ENCODE data around the gene REXO1. TPM values are rescaled to one million over a fixed set of nuclear protein-coding genes. Genes with fewer than 3 reads are reported as not detected.

The REXO1 gene
- total RNA-seq, 6 donors from 2014 or later = 17.0 to 106 (median 38.8) TPM

- peaks cover 12 to 21% (median 18%) of the 10 kb centered on the region in 4 donors for H3K4me1 ChIP-seq
- peak within 1 kb of the TSS; percentile 66 to 88 (median 76) for H3K27ac ChIP-seq
- H3K4me3 ChIP-seq = peak within 1 kb of the TSS; percentile 34 to 60 (median 54)
- H3K27me3 ChIP-seq = no peaks in the 10 kb centered on the region
- TF ChIP-seq CTCF (IDR thresholded peaks at IDR 0.05) (peak in 2 of 6 experiments; percentile 4 to 31), POLR2A (IDR thresholded peaks at IDR 0.05) (no peak)
- DNase-seq (peak in 1 of 2 donors; percentile 96), ATAC-seq (ENCODE audit: low FRiP score in 2 of 2) (peak; percentile 0 to 94)
- WGBS, 2 donors = 0 to 10% methylated on average over 2 to 5 of the region's 48 CpGs
- no peaks in the 10 kb centered on the region for H3K9me3 ChIP-seq
- peaks cover 11 to 26% (median 21%) of the 10 kb centered on the region in 4 donors for H3K36me3 ChIP-seq
Measured at GRCh38 chr19:1811942-1812425, 36.3 kb downstream of the REXO1 start, which contains the start of gene ATP8B3. TSS of gene ATP8B3 (minus strand) at chr19:1812276. CDS start at chr19:1811736, 540 bp downstream.

- Histone ChIP-seq H3K9me3 (no peaks in the 10 kb centered on the region), H3K4me1 (peaks cover 12 to 21% (median 18%) of the 10 kb centered on the region in 4 donors), H3K27ac (peak overlapping the region; percentile 33 to 88 (median 76)), H3K4me3 (peak overlapping the region in 3 of 4 donors; percentile 51 to 60 (median 56)), H3K27me3 (no peaks in the 10 kb centered on the region), H3K36me3 (peaks cover 8 to 21% (median 16%) of the 10 kb centered on the region in 4 donors)
- DNase-seq (peak; percentile 59 to 75), ATAC-seq (ENCODE audit: low FRiP score in 2 of 2) (peak in 1 of 2 donors; percentile 4)
- TF ChIP-seq EP300 (IDR thresholded peaks at IDR 0.05) (no peak), POLR2A (IDR thresholded peaks at IDR 0.05) (no peak), POLR2AphosphoS5 (IDR thresholded peaks at IDR 0.05) (no peak), CTCF (IDR thresholded peaks at IDR 0.05) (no peak)
- WGBS, 2 donors = 23 to 24% methylated on average over 11 to 13 of the region's 13 CpGs
Measured at GRCh38 chr19:1811472-1811894, 36.8 kb downstream of the REXO1 start.

DNA sequence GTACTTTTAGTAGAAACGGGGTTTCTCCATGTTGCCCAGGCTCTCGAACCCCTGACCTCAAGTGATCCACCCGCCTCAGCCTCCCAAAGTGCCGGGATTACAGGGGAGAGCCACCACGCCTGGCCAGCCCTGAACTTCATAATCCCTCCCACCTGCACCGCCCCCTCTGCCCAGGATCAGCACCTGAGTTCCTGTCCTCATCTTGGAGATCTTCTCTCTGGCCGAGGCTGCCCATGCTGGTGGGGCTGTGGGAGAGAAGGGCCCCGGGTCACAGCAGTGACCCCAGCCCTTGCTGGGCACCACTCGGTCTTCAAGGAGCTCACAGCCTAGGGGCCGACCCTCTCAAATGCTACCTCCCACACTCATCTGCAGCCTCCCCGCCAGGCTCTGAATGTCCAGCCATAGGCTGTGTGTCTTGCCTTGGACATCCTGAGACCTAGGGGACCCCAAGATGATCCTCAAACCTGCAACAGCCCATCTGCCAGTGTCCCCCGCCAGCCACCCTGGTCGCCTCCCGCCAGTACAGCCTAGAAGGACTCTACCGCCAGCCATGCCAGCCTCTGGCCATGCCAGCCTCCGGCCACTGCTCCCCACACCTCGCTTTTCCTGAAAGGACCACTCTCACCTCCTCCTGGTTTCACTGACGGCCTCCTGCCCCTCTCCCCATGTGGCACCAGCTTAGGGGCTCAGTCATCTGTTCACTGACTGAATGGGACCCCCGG, 37.7 kb downstream of the REXO1 start:
- DNase-seq = peak in 1 of 2 donors; percentile 76
- WGBS, 2 donors = 84 to 92% methylated on average over 19 of the region's 19 CpGs
- TF ChIP-seq POLR2A (IDR thresholded peaks at IDR 0.05) = no peak
- TF ChIP-seq POLR2AphosphoS5 (IDR thresholded peaks at IDR 0.05) = no peak
- no peak for TF ChIP-seq CTCF (IDR thresholded peaks at IDR 0.05)
- TF ChIP-seq EP300 (IDR thresholded peaks at IDR 0.05) = no peak
- ATAC-seq (ENCODE audit: low FRiP score in 2 of 2) = no peak
- Histone ChIP-seq H3K4me3 (no peak overlapping the region), H3K36me3 (peaks cover 0 to 12% (median 7%) of the 10 kb centered on the region in 4 donors), H3K27me3 (no peaks in the 10 kb centered on the region), H3K27ac (peak overlapping the region in 2 of 4 donors; percentile 33 to 79), H3K9me3 (no peaks in the 10 kb centered on the region), H3K4me1 (peaks cover 12 to 21% (median 18%) of the 10 kb centered on the region in 4 donors)

GRCh38 chr19:1809678-1810077, 38.6 kb downstream of the REXO1 start:
- peaks cover 0 to 3% (median under 1%) of the 10 kb centered on the region in 4 donors for H3K36me3 ChIP-seq

DNA sequence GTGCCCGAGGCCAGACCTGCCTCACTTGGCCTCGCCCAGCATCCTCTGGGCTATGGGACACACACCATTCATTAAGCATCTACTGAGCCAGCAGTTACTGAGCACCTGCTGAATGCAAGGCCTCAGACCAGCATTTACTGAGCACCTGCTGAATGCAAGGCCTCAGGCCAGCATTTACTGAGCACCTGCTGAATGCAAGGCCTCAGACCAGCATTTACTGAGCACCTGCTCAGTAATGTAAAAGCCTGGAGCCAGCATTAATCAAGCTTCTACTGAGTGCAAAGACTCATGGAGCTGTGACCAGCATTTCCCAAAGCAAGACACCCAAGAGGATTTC, 39.9 kb downstream of the REXO1 start:
- Histone ChIP-seq H3K27ac (no peak overlapping the region), H3K4me1 (peaks cover 11 to 17% (median 17%) of the 10 kb centered on the region in 4 donors), H3K4me3 (no peak overlapping the region), H3K27me3 (no peaks in the 10 kb centered on the region), H3K36me3 (no peaks in the 10 kb centered on the region), H3K9me3 (no peaks in the 10 kb centered on the region)
- WGBS, 2 donors = 77 to 92% methylated on average over 2 of the region's 2 CpGs
- DNase-seq (no peak), ATAC-seq (ENCODE audit: low FRiP score in 2 of 2) (no peak)
- TF ChIP-seq POLR2A (IDR thresholded peaks at IDR 0.05) = no peak
- TF ChIP-seq EP300 (IDR thresholded peaks at IDR 0.05) = no peak
- no peak for TF ChIP-seq POLR2AphosphoS5 (IDR thresholded peaks at IDR 0.05)
- no peak for TF ChIP-seq CTCF (IDR thresholded peaks at IDR 0.05)

More at GRCh38 chr19:1809678-1810077, 38.6 kb downstream of the REXO1 start:
- H3K9me3 ChIP-seq = no peaks in the 10 kb centered on the region
- no peak overlapping the region for H3K4me3 ChIP-seq
- H3K27me3 ChIP-seq = no peaks in the 10 kb centered on the region
- ATAC-seq (ENCODE audit: low FRiP score in 2 of 2) (no peak), DNase-seq (peak in 1 of 2 donors; percentile 72)
- H3K27ac ChIP-seq = no peak overlapping the region
- H3K4me1 ChIP-seq = peaks cover 12 to 21% (median 18%) of the 10 kb centered on the region in 4 donors
- WGBS, 2 donors = 81 to 86% methylated on average over 2 to 18 of the region's 18 CpGs
- TF ChIP-seq EP300 (IDR thresholded peaks at IDR 0.05) = no peak
